ENCODE data around the gene CA10. TPM values are rescaled to one million over a fixed set of nuclear protein-coding genes. Genes with fewer than 3 reads are reported as not detected.

CA10 gene
- total and polyA plus RNA-seq, 2 donors (not counting 1 experiment from before 2014, with no cell fraction given), result not detected

- no peak for DNase-seq (ENCODE audit: low read depth in 2 of 2)
- no peak overlapping the region for H2AFZ ChIP-seq (ENCODE audit: low read length)
- no peak overlapping the region for H3K4me2 ChIP-seq (ENCODE audit: extremely low read depth, insufficient read depth, low read length)
- no peaks in the 10 kb centered on the region for H3K79me2 ChIP-seq (ENCODE audit: control insufficient read depth, insufficient read depth, low read length)
- H3K27me3 ChIP-seq (ENCODE audit: control insufficient read depth, insufficient read depth, low read length), result no peaks in the 10 kb centered on the region
- no peaks in the 10 kb centered on the region for H3K4me1 ChIP-seq (ENCODE audit: control insufficient read depth, extremely low read depth, insufficient read depth, low read length)
- H3K4me3 ChIP-seq (replicated peaks in 1 of 4; ENCODE audit: control extremely low read depth in 1 of 4, insufficient read depth in 1 of 4, low read depth in 3 of 4, low read length in 4 of 4), result no peak overlapping the region
- H3K27ac ChIP-seq (ENCODE audit: insufficient read depth, low read length), result no peak overlapping the region
- H4K20me1 ChIP-seq (ENCODE audit: control insufficient read depth, extremely low read depth, insufficient read depth, low read length), result no peaks in the 10 kb centered on the region
- no peaks in the 10 kb centered on the region for H3K9me3 ChIP-seq (ENCODE audit: control insufficient read depth, insufficient read depth, low read depth, low read length)
- H3K36me3 ChIP-seq (ENCODE audit: control insufficient read depth, insufficient read depth, low read length), result no peaks in the 10 kb centered on the region
- TF ChIP-seq CTCF (conservative IDR thresholded peaks at IDR 0.05 in 1 of 2, IDR thresholded peaks at IDR 0.05 in 1 of 2; ENCODE audit: low read depth in 1 of 2, low read length in 2 of 2), result no peak
- TF ChIP-seq EZH2 (IDR thresholded peaks at IDR 0.05; ENCODE audit: low read length, missing control alignments), result no peak
- no peak overlapping the region for H3K9ac ChIP-seq (ENCODE audit: insufficient read depth, low read length)
These were observed 345.3 kb downstream of the CA10 start for GRCh38 chr17:51813140-51813783.

DNA sequence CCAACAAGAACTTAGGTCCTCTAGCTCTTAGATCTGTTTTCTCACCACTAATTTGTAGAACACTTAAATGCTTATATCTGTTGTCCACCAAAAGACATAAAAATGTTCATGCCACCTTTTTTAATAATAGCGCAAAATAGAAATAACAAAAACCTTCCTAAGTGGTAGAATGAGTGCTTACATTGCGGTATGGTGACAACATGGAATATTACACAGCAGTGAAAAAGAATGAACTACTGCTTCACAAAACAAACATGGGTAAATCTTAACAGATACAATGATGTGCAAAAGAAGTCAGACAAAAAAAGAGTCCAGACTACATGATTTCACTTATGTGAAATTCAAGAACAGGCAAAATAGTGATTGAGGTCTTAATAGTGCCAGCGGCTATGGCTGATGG lies 351.1 kb downstream of the CA10 start:
- Histone ChIP-seq H3K79me2 (ENCODE audit: control insufficient read depth, insufficient read depth, low read length) (no peaks in the 10 kb centered on the region), H3K9ac (ENCODE audit: insufficient read depth, low read length) (no peak overlapping the region), H3K9me3 (ENCODE audit: control insufficient read depth, insufficient read depth, low read depth, low read length) (no peaks in the 10 kb centered on the region), H3K4me2 (ENCODE audit: extremely low read depth, insufficient read depth, low read length) (no peak overlapping the region), H4K20me1 (ENCODE audit: control insufficient read depth, extremely low read depth, insufficient read depth, low read length) (no peaks in the 10 kb centered on the region), H3K27ac (ENCODE audit: insufficient read depth, low read length) (no peak overlapping the region), H3K27me3 (ENCODE audit: control insufficient read depth, insufficient read depth, low read length) (no peaks in the 10 kb centered on the region), H2AFZ (ENCODE audit: low read length) (no peak overlapping the region), H3K36me3 (ENCODE audit: control insufficient read depth, insufficient read depth, low read length) (no peaks in the 10 kb centered on the region), H3K4me1 (ENCODE audit: control insufficient read depth, extremely low read depth, insufficient read depth, low read length) (no peaks in the 10 kb centered on the region), H3K4me3 (replicated peaks in 1 of 4; ENCODE audit: control extremely low read depth in 1 of 4, insufficient read depth in 1 of 4, low read depth in 3 of 4, low read length in 4 of 4) (no peak overlapping the region)
- TF ChIP-seq CTCF (conservative IDR thresholded peaks at IDR 0.05 in 1 of 2, IDR thresholded peaks at IDR 0.05 in 1 of 2; ENCODE audit: low read depth in 1 of 2, low read length in 2 of 2), result no peak
- no peak for TF ChIP-seq EZH2 (IDR thresholded peaks at IDR 0.05; ENCODE audit: low read length, missing control alignments)
- DNase-seq (ENCODE audit: low read depth in 2 of 2), result no peak

- H3K9ac ChIP-seq (ENCODE audit: insufficient read depth, low read length), result no peak overlapping the region
- no peak overlapping the region for H2AFZ ChIP-seq (ENCODE audit: low read length)
- no peaks in the 10 kb centered on the region for H3K36me3 ChIP-seq (ENCODE audit: control insufficient read depth, insufficient read depth, low read length)
- no peaks in the 10 kb centered on the region for H3K79me2 ChIP-seq (ENCODE audit: control insufficient read depth, insufficient read depth, low read length)
- H3K4me1 ChIP-seq (ENCODE audit: control insufficient read depth, extremely low read depth, insufficient read depth, low read length), result no peaks in the 10 kb centered on the region
- no peak overlapping the region for H3K4me2 ChIP-seq (ENCODE audit: extremely low read depth, insufficient read depth, low read length)
- no peak for DNase-seq (ENCODE audit: low read depth in 2 of 2)
- no peaks in the 10 kb centered on the region for H3K9me3 ChIP-seq (ENCODE audit: control insufficient read depth, insufficient read depth, low read depth, low read length)
- H3K27me3 ChIP-seq (ENCODE audit: control insufficient read depth, insufficient read depth, low read length), result no peaks in the 10 kb centered on the region
- no peak overlapping the region for H3K27ac ChIP-seq (ENCODE audit: insufficient read depth, low read length)
- H4K20me1 ChIP-seq (ENCODE audit: control insufficient read depth, extremely low read depth, insufficient read depth, low read length), result no peaks in the 10 kb centered on the region
- TF ChIP-seq CTCF (conservative IDR thresholded peaks at IDR 0.05 in 1 of 2, IDR thresholded peaks at IDR 0.05 in 1 of 2; ENCODE audit: low read depth in 1 of 2, low read length in 2 of 2), result no peak
- no peak for TF ChIP-seq EZH2 (IDR thresholded peaks at IDR 0.05; ENCODE audit: low read length, missing control alignments)
- H3K4me3 ChIP-seq (replicated peaks in 1 of 4; ENCODE audit: control extremely low read depth in 1 of 4, insufficient read depth in 1 of 4, low read depth in 3 of 4, low read length in 4 of 4), result no peak overlapping the region
These were observed 352.7 kb downstream of the CA10 start for GRCh38 chr17:51805765-51806164.
